DOHH2 (cell line): ENCODE data around the gene CEMIP2.

ENCODE experiments used
- CTCF ChIP-seq: fragments of 200-600 bp; sonication (generic); IDR thresholded peaks from one replicate; pipeline ENCODE4 v1.5.1; 2014; ENCODE audit warnings: antibody characterized with exemption, mild to moderate bottlenecking, low read depth, low read length; ENCODE audit not compliant: poor library complexity, severe bottlenecking
- EZH2phosphoT487 ChIP-seq: fragments of 200-600 bp; sonication (generic); IDR thresholded peaks from 2 replicates; pipeline ENCODE4 v1.6.1; 2017; ENCODE audit warnings: borderline replicate concordance, mild to moderate bottlenecking, antibody characterized with exemption, low read length, moderate library complexity, mixed read lengths

- TF ChIP-seq CTCF (no peak), EZH2phosphoT487 (no peak)
Observed at GRCh38 chr9:71634752-71635151, 133.6 kb downstream of the CEMIP2 start.
